Jurkat, Clone E6-1 (cell line): ENCODE results near the gene KLF1. TPM values are rescaled to one million over a fixed set of nuclear protein-coding genes. Genes with fewer than 3 reads are reported as not detected.
"Not testable (repeated sequence)": the region's sequence is repeated elsewhere in the genome, so short reads cannot be mapped to it uniquely, and the experiment has no call there.

Experiments used
- DNase-seq: peaks from one replicate; pipeline ENCODE4 v3.0.0-alpha.2; 2011; ENCODE audit warnings: low read depth, low spot score
- H3K4me3 ChIP-seq: 2 replicates; pipeline ENCODE4 v1.5.1; 2011; ENCODE audit warnings: mild to moderate bottlenecking, low read length, control low read depth, moderate library complexity
- polyA plus RNA-seq: library from polyadenylated mRNA; unstranded; fragments of >200 nt; gene quantifications from one replicate; pipeline ENCODE4 v1.2.1, GENCODE V29; 2012; ENCODE audit warnings: missing spikeins; ENCODE audit not compliant: insufficient read length, insufficient read depth

Gene KLF1
- not detected for polyA plus RNA-seq

- no peak for DNase-seq
- H3K4me3 ChIP-seq = no peak within 1 kb of the TSS
Measured at GRCh38 chr19:12886969-12887747, at the start of gene KLF1. Gene KLF1 (minus strand): TSS chr19:12887201. CDS start chr19:12887140, 61 bp downstream.

GRCh38 chr19:12936582-12936981 is 49.6 kb upstream of the KLF1 start:
- H3K4me3 ChIP-seq = peak overlapping the region; percentile 81

GRCh38 chr19:12935071-12935470 is 48.1 kb upstream of the KLF1 start:
- DNase-seq = no peak
- no peak overlapping the region for H3K4me3 ChIP-seq

More at GRCh38 chr19:12936582-12936981, 49.6 kb upstream of the KLF1 start:
- peak; percentile 68 for DNase-seq

DNA sequence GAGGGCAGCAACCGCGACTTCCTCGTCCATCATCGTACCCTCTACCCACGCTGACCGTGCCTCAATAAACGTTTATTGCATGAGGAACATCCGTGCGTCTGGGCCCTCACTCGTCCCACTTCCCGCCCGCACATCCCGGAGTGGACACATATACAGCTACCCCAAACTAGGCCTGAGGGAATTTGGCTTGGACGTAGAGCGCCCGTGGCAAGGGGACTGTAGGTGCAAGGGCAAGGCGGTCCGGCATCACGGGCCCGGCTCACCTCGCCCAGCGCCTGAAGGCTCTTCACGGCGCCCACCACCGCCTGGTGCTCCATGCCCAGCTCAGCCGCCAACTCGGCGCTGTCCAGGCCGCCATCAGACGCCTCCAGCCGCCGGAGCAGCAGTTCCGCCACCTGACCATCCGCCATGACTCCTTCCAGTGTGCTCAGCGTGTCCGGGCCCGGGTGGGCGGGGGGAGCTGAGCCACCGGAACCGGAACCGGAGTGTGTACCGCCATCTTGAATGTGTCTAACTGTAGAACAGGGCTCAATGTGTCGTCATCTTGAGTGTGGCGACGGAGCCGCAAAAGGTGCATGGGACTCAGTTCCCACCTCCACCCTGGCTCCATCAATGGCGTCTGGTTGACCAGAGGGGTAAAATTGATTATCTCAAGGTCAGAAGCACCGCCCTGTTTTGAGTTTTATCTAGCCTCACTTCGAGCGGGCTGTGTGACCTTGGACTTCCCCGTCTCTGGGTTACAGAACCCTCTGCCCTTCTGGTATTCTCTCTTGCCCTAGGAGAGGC is 46.5 kb upstream of the KLF1 start, which contains the start of gene FARSA:
Gene FARSA (minus strand): TSS at position 425 of the 786 bp plus-strand sequence. CDS start 15 bp downstream, at position 410.
- H3K4me3 ChIP-seq = peak within 1 kb of the TSS; percentile 99

GRCh38 chr19:12932392-12933286 is 45.6 kb upstream of the KLF1 start:
- H3K4me3 ChIP-seq = peak overlapping the region; percentile 99
- DNase-seq = no peak

More for the DNA sequence above, 46.5 kb upstream of the KLF1 start, which contains the start of gene FARSA:
- peak; percentile 90 for DNase-seq

DNA sequence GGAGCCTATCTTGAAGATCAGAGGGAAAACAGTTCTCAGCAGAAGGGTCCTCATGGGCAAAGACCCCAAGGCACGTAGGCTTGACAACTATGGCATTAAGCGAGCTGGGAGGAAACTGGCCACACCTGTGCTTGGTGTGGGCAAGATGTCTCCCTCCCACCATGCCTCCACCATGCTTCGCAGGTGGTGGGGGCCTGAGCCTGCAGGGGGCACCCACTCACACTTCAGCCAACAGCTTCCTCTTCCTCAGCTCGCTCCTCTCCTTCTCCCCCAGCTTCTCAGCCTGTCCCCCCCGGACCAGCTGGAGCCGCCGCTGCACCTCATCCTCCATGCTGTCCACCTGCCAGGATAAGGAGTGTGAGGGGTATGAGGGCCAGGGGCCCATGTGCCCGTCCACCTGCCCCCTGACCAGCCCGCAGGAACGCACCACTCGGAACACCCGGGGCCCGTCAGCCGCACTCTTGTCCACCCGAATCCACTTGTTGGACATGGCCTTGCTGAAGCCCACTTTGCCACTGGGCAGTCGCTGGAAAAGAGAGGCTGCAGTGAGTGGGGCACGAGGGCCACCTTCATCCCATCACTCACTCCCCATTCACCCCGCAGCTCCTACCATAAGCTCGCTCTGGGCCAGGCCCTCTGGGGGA is 43.1 kb upstream of the KLF1 start:
- no peak overlapping the region for H3K4me3 ChIP-seq
- no peak for DNase-seq

GRCh38 chr19:12924621-12925310 is 37.8 kb upstream of the KLF1 start:
- H3K4me3 ChIP-seq = no peak overlapping the region
- DNase-seq = no peak

GRCh38 chr19:12922959-12923358 is 36.0 kb upstream of the KLF1 start:
- H3K4me3 ChIP-seq = no peak overlapping the region
- DNase-seq = no peak

- H3K4me3 ChIP-seq = no peak overlapping the region
- DNase-seq = no peak
Measured at GRCh38 chr19:12921047-12921446, 34.0 kb upstream of the KLF1 start.

DNA sequence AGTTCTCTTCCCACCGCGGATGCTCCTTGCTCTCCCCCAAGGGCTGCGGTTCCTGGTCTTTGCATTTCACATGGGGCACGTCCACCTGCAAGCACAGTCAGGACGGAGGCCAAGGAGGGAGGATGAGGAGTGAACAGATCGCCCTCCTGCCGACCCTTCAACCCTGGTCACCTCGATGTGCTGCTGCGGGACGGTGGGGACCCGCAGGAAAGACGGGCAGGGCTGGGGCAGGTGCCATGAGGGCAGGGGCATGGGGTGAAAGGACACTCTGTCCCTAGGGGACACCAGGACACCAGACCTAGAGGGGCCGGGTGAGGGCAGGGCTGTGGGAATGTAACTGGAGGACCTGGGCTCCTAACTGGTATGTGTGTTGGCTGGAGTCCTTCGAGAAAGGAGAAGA is 31.3 kb upstream of the KLF1 start:
- no peak overlapping the region; the same call in 1 of the 2 replicates for H3K4me3 ChIP-seq
- no peak for DNase-seq

- DNase-seq, H3K4me3 ChIP-seq: not testable (repeated sequence)
Measured at GRCh38 chr19:12915860-12916259, 28.9 kb upstream of the KLF1 start.

DNA sequence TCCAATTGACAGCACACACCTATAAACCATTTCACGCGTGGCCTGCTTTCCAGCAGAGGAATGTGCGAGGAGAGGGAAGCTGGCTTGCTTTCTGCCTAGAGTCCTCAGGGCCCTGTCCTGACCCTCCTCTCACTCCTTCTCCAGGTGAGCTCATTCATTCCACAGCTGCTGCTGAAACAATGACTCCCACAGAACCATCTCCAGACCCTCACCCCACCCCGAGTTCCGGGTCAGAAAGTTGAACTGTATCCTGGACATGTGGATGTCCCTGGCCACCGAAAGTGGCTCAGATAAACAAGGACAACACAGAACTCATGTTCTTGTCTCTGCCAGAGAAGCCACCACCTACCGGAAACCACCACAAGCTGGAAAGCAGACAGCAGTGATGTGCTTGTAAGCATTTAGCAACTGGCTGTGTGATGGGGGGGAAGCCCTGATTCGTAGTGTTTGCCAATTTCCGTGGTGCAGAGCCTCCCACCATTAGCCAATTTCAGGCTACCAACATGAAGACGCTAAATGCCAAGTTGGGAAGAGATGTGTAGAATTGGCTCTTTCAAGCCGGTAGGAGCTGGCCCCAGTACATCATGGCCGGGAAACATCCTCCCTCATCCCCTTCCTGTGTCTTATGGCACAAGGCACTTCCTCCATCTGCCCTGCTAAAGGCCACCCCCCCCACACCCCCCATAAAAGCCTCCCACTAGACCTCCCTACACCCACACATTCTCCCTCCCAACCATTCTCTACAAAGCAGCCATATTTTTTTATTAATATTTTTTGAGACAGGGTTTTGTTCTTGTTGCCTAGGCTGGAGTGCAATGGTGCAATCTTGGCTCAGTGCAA is 27.1 kb upstream of the KLF1 start:
- peak; percentile 92 for DNase-seq

DNA sequence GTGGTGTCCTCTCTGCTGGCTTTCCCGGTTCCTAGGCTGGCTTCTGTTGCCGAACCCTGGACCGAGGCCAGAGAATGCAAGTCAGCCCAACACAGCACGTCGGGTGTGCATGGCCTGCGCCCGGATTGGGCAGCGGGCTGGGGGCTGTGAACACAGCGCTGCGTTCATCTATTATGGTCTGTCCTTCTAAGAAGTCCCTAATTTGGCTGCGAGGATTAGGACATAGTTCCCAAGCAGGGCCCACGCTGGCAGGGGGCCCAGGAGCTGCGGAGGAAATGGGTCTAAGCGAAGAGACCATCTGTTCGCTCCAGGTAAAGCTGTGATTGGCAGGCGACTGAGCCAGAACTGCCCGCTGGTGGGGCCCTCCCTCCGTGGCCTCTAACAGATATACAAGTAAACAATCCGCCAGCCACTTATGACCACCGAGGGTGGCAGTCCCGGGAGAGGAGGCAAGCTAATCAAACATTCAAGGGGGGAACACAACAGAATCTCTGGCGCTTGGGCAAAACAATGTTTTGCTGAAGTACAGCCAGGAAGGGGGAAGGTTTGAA is 26.1 kb upstream of the KLF1 start:
- no peak overlapping the region for H3K4me3 ChIP-seq
- no peak for DNase-seq

More for the DNA sequence above, 27.1 kb upstream of the KLF1 start:
- H3K4me3 ChIP-seq = peak overlapping the region; percentile 47

DNA sequence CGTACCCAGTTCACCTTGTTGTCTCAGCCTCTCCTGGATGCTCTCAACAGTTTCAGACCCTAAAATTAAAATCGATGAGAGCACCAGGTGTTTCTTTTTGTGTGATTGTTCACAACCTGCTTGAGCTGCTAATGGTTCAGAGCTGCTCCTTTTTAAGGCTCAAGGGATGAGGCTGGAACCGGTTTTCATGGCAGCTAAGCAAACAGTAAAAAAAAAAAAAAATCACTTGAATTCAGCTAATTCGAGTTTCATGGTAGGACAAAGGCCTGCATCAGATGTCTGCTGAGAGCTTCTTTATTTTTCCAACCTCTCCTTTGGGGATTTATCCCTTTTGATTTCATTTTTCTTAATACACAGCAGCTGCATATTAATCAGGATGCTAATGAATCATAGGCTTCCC is 25.6 kb upstream of the KLF1 start:
- no peak overlapping the region for H3K4me3 ChIP-seq
- DNase-seq = no peak

DNA sequence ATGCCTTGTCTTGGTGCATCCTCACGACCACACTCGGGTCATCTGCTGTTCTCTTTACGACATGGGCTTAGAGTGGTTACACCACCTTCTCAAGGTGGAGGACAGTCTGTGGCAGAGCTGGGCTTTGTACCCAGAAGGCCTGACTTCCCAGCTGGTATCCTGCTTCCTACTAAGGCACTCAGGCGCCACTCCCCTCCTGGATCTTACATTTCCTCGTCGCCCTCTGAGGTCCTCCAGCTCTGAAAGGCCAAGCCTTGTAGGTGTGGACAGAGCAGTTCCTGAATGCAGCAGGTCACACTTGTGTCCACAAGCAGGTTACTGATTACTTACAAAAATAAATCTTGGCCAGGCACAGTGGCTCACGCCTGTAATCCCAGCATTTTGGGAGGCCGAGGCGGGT is 20.2 kb upstream of the KLF1 start:
- no peak for DNase-seq
- no peak overlapping the region for H3K4me3 ChIP-seq

DNA sequence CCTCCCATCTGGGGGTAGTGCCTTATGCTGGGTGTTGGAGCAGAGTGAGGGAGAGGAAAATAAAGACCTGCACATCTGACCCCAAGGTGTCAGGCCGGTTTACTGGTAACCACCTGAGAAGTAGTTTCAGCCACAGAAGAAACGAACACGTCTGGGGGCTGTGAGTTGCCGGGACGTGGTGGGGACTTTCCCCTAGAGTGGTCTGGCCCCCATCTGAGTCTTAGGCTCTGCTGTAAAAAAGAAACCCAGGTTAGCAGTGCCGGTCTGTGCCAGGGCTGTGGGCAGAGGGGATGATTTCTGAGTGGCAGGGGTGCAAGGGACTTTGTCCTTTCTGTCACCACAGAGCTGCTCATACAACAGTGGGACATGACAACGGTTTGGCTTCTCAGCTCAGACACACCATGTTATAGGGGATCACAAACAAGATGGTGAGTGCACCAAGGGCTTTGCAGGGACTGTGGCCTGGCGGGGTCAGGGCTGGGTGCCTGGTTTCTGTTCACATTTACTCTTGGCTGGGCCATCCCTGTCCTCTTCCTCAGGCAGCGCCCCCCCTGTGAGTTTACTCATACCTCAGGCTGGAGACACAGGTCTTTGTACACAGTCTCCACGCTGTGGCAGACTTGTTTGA is 13.0 kb upstream of the KLF1 start:
- DNase-seq = no peak
- no peak overlapping the region for H3K4me3 ChIP-seq
